NCI-H2196 (cell line): ENCODE measurements around the gene CDK19.
"Not testable (repeated sequence)": the region's sequence is repeated elsewhere in the genome, so short reads cannot be mapped to it uniquely, and the experiment has no call there.

Source experiments
- DNase-seq: peaks from one replicate; lab custom pipeline; 2025; ENCODE audit not compliant: unreplicated experiment; lab: John Stamatoyannopoulos, UW

Gene CDK19

DNA sequence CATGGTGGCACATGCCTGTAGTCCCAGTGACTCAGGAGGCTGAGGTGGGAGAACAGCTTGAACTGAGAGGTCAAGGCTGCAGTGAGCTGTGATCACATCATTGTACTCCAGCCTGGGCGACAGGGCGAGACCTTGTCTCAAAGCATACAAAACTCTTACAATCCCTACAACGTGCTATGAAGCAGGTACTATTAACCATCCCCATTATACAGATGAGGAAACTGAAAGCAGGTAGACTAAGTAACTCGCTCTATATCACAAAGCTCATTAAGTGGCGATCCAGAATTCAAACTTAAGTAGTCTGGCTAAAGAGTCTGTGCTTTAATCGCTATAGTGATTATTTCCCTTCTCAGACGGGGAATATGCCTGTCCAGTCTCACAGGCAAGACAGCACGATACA is 54.7 kb downstream of the CDK19 start:
- no peak for DNase-seq

DNA sequence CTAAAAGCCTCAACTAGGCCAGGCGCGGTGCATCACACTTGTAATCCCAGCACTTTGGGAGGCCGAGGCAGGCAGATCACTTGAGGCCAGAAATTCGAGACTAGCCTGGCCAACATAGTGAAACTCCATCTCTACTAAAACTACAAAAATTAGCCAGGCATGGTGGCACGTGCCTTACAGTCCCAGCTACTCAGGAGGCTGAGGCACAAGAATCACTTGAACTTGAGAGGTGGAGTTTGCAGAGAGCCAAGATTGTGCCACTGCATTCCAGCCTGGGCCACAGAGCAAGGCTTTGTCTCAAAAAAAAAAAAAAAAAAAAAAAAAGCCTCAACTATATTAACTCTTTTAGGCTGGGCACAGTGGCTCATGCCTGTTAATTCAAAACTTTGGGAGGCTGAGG is 55.2 kb downstream of the CDK19 start:
- not testable (repeated sequence) for DNase-seq

- DNase-seq: no peak
Observed at GRCh38 chr6:110757926-110758325, 57.3 kb downstream of the CDK19 start.

DNA sequence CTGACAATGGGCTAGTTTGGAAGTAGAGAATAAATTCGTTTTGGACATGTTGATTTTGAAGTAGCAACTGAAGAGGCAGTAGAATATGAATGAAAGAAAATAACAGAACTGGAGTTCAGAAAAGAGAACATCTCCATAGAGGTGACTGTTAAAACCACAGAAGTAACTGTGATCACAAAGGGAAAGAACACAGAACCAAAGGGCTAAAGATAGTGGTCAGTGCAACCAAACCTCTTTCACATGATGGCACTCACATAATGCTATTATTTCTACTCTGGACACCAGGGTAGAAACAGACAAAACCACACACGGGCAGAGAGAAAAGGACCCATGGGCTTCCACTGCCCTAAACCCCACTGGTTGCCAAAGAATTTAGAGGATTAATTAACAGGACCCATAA is 58.5 kb downstream of the CDK19 start:
- DNase-seq: no peak

- DNase-seq: no peak
Observed at GRCh38 chr6:110755411-110755834, 59.8 kb downstream of the CDK19 start.

- not testable (repeated sequence) for DNase-seq
Observed at GRCh38 chr6:110753936-110754668, 61.2 kb downstream of the CDK19 start.

GRCh38 chr6:110748453-110748852 is 66.8 kb downstream of the CDK19 start:
- DNase-seq: no peak

GRCh38 chr6:110746680-110747079 is 68.6 kb downstream of the CDK19 start:
- DNase-seq: no peak

DNA sequence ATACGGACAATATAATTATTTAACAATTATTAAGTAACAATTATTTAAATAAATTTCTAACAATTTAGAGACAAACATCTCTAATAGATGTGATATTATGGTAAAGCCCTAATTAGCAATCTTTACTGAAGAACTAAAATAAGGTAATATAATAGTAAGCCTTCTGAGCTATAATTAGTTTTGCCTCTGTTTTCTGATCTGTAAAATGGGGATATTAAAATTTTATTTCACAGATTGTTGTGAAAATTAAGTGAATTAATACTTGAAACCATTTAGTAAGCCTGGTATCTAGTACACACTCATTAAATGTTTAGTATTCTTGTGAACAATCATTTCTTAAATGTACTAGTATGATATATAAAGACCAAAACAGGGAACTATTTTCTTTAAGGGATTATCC is 70.3 kb downstream of the CDK19 start:
- DNase-seq: no peak

DNA sequence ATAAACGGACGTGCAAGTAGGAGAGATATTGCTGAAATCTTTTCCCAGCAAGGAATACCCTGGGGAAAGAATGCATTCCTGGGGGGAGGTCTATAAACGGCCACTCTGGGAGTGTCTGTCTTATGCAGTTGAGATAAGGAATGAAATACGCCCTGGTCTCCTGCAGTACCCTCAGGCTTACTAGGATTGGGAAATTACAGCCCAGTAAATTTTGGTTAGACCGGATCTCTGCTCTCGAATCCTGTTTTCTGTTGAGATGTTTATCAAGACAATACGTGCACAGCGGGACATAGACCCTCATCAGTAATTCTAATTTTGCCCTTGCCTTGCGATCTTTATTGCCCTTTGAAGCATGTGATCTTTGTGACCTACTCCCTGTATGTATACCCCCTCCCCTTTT is 72.7 kb downstream of the CDK19 start:
- not testable (repeated sequence) for DNase-seq

DNA sequence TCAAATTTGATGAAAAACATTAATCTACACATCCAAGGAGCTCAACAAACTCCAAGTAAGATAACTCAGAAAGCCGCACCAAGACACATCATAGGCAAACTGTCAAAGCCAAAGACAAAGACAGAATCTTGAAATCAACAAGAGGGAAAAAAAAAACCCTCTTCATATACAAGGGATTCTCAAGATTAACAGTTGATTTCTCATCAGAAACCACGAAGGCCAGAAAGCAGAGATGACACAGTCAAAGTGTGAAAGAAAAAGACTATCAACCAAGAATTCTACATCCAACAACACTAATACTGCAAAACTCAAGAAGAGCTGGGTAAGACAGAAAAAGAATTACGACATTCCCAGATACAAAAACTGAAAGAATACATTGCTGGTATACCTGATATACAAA is 73.8 kb downstream of the CDK19 start:
- no peak for DNase-seq

- no peak for DNase-seq
Observed at GRCh38 chr6:110738899-110739365, 76.3 kb downstream of the CDK19 start.

- DNase-seq: no peak
Observed at GRCh38 chr6:110735666-110736065, 79.6 kb downstream of the CDK19 start.

GRCh38 chr6:110731898-110732297 is 83.4 kb downstream of the CDK19 start:
- DNase-seq: no peak

- no peak for DNase-seq
Observed at GRCh38 chr6:110731196-110731595, 84.1 kb downstream of the CDK19 start.

GRCh38 chr6:110728501-110728900 is 86.8 kb downstream of the CDK19 start:
- DNase-seq: no peak

GRCh38 chr6:110723017-110723416 is 92.3 kb downstream of the CDK19 start:
- no peak for DNase-seq

DNA sequence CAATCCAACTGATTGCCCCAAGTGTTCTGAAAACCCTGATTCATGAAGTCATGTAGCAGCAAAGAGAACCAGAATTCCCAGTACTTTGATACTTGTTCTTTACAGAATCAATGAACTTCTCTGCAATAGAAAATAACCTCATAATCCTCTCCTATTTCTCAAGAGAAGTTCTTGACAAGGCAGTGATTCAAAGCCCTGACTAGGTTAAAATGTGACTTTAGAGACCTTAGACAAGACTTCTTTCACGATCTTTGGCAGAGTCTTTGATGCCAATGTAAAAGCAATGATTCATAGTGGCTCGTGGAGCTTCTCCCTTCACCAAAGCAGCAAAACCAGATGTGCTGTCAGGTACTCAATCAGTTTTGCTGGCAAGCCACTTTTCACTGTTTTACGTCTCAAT is 95.2 kb downstream of the CDK19 start:
- DNase-seq: no peak

DNA sequence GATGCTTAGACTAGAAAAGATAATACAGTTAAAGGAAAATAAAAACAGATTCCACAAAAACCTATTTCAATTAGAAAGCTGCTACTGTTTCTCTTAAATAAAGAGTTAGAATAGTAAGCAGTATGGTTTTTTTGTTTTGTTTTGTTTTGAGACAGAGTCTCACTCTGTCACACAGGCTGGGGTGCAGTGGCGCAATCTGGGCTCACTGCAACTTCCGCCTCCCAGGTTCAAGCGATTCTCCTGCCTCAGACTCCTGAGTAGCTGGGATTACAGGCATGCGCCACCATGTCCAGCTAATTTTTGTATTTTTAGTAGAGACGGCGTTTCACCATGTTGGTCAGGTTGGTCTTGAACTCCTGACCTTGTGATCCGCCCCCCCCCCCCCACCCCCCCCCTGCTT is 95.7 kb downstream of the CDK19 start:
- not testable (repeated sequence) for DNase-seq

DNA sequence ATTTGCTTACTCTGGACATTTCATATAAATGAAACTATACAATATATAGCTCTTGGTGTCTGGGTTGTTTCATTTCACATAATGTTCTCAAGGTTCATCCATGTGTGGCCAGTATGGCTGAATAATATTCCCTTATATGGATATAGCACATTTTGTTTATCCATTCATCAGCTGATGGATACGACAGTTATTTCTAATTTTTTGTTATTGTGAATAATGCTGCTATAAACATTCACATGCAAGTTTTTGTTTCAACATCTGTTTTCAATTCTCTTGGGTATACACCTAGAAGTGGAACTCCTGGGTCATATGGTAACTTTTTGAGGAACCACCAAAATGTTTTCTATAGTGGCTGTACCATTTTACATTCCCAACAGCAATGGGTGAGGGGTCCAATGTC is 101.1 kb downstream of the CDK19 start:
- DNase-seq: no peak

DNA sequence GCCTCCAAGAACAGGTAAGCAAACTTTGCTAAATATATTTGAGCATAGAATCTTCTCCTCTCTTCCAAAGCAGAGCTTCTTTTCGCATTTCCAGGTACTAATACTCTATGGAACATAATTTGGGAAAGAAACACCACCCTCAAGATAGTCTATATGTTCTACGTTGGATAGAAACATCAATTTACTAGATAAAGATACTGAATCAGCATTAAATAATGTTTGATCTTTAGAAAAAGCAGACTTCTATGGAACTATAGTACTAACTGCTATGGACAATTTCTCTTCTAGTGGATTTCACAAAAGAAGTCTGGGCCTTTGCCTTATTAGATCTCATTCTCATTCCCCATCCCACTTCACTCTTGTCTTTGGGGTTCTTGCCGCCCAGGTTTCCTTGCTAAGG is 103.0 kb downstream of the CDK19 start:
- DNase-seq: no peak

DNA sequence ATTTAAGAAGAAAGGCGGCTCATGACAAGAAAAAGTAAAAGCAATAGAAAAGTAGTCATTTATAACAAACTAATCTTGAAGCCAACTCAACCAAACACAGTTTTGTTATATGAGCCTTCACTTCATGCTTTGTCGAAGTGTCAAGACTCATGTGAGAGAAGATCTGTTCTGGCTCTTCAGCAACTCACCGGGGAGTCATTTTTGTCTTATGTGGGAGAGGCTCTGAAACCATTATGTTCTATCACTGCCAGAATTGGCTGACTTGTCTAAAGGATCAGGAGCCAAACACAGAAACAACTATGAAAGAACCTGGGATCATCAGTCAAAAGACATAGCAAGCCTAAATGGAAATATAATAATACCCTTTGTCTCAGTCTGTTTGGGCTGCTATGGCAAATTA is 105.2 kb downstream of the CDK19 start:
- no peak for DNase-seq

DNA sequence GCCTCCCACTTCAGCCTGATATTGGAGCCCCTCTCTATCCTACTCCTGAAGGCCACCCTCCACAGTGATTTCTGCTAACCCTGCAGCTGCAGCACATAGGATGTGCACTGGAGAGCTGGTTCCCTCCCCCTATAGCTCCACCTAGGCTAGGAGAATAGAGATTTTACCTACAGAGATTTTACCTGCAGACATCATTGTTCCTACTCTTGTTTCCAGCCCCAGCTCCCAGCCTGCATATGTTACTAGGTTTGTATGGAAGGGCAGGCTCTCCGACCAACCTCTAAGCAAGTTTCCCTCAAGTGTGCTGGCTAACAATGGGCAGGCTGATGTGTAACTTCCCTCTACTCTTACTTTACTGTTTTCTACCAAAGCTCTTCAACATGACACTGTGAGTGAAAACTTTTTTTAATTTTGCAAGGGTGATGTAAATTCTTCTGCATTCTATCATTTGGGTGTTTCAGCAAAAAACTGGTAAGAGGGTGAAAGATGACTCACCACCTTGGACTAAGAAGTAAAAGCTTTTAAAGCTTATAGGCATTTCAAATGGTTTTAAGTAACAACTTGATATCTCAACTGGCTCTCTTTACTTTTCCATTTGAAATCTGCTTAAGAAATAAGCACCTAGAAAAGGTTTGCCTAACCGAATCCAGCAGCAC is 106.8 kb downstream of the CDK19 start:
- DNase-seq: no peak
